NCI-H82 treated with DMSO at 0.1 percent for 48 hours (cell line): ENCODE measurements around the gene CFAP97.
A peak's percentile ranks its signal among the peaks of the same experiment; 100 is the strongest.
"Not testable (repeated sequence)": the region's sequence is repeated elsewhere in the genome, so short reads cannot be mapped to it uniquely, and the experiment has no call there.

Source experiments
- DNase-seq: peaks from one replicate; lab custom pipeline; 2025; ENCODE audit not compliant: unreplicated experiment; lab: John Stamatoyannopoulos, UW

CFAP97 gene

GRCh38 chr4:185201977-185202962 is 1.5 kb downstream of the CFAP97 start:
- no peak for DNase-seq

GRCh38 chr4:185198189-185198588 is 5.6 kb downstream of the CFAP97 start:
- DNase-seq: not testable (repeated sequence)

GRCh38 chr4:185196437-185196836 is 7.4 kb downstream of the CFAP97 start:
- no peak for DNase-seq

- DNase-seq: no peak
Measured at GRCh38 chr4:185194924-185195888, 8.6 kb downstream of the CFAP97 start.

GRCh38 chr4:185192059-185192458 is 11.7 kb downstream of the CFAP97 start:
- no peak for DNase-seq

- no peak for DNase-seq
Measured at GRCh38 chr4:185190306-185190856, 13.4 kb downstream of the CFAP97 start.

- no peak for DNase-seq
Measured at GRCh38 chr4:185189606-185190305, 14.0 kb downstream of the CFAP97 start.

GRCh38 chr4:185186769-185187168 is 17.0 kb downstream of the CFAP97 start:
- no peak for DNase-seq

- DNase-seq: peak; percentile 75
Measured at GRCh38 chr4:185183622-185184281, 20.0 kb downstream of the CFAP97 start.

GRCh38 chr4:185182239-185182638 is 21.6 kb downstream of the CFAP97 start:
- no peak for DNase-seq

GRCh38 chr4:185179488-185179887 is 24.3 kb downstream of the CFAP97 start:
- DNase-seq: no peak

GRCh38 chr4:185171373-185172071 is 32.3 kb downstream of the CFAP97 start:
- DNase-seq: no peak

GRCh38 chr4:185167234-185167633 is 36.6 kb downstream of the CFAP97 start:
- no peak for DNase-seq

GRCh38 chr4:185165605-185166063 is 38.2 kb downstream of the CFAP97 start:
- DNase-seq: no peak

GRCh38 chr4:185151296-185151695 is 52.5 kb downstream of the CFAP97 start:
- no peak for DNase-seq

GRCh38 chr4:185149392-185149791 is 54.4 kb downstream of the CFAP97 start:
- no peak for DNase-seq

GRCh38 chr4:185145572-185145971 is 58.2 kb downstream of the CFAP97 start:
- DNase-seq: no peak

- no peak for DNase-seq
Measured at GRCh38 chr4:185144601-185145240, 59.1 kb downstream of the CFAP97 start.

GRCh38 chr4:185143601-185143969 is 60.2 kb downstream of the CFAP97 start:
- no peak for DNase-seq
